22Rv1 (cell line): Measurements from ENCODE around the gene DEGS2.

ENCODE experiments used
- H3K27ac ChIP-seq: fragments of 450-650 bp; 2 replicates; pipeline ENCODE4 v1.5.1; 2017
- ZFX ChIP-seq: fragments of 450-650 bp; IDR thresholded peaks from 2 replicates; pipeline ENCODE4 v1.6.1; 2017; ENCODE audit warnings: antibody characterized with exemption, borderline replicate concordance
- TF ChIP-seq, protein P1 (sequence below): fragments of 450-650 bp; IDR thresholded peaks from 2 replicates; pipeline ENCODE4 v1.5.1; 2017; ENCODE audit warnings: mild to moderate bottlenecking

Gene DEGS2

DNA sequence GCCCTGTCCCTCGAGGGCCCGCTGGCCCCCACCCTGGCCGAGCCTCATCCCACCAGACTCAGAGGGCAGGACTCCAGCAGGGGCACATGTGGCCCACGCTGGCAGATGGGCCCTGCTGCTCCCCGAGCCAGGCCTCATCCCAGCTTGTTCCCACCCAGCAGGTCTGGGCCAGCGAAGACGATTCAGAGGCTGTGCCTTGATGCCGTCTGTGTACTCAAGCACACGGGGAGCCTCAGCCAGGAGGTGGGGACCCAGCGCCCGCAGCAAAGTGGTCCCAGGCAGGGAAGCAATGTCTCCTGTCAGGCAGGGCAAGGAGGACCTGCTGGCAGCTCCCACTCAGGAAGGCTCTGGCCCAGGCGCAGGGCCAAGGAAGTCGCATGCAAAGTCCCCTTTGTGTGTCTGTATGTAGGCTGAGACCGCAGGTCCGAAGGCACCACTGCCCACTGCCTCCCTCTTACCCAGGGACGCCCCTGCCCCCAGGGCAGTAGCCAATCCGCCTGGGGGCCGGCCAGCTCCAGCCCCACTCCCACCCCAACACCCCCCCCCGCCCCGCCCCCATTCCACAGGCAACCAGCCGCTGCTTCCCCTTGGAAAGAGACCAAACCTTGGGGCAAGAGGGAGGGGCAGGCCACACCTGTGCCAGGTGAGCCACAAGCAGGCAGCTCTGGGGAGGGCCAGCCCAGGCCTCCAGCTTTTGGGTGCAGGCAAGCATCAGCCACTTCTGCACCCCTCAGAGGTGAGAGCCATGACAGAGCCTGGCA is 9.4 kb downstream of the DEGS2 start:
- H3K27ac ChIP-seq, result no peak overlapping the region
- no peak for TF ChIP-seq ZFX
- TF ChIP-seq, protein P1, sequence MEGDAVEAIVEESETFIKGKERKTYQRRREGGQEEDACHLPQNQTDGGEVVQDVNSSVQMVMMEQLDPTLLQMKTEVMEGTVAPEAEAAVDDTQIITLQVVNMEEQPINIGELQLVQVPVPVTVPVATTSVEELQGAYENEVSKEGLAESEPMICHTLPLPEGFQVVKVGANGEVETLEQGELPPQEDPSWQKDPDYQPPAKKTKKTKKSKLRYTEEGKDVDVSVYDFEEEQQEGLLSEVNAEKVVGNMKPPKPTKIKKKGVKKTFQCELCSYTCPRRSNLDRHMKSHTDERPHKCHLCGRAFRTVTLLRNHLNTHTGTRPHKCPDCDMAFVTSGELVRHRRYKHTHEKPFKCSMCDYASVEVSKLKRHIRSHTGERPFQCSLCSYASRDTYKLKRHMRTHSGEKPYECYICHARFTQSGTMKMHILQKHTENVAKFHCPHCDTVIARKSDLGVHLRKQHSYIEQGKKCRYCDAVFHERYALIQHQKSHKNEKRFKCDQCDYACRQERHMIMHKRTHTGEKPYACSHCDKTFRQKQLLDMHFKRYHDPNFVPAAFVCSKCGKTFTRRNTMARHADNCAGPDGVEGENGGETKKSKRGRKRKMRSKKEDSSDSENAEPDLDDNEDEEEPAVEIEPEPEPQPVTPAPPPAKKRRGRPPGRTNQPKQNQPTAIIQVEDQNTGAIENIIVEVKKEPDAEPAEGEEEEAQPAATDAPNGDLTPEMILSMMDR, result no peak

- H3K27ac ChIP-seq, result no peak overlapping the region
- no peak for TF ChIP-seq ZFX
- TF ChIP-seq, protein P1, result no peak
Observed at GRCh38 chr14:100148837-100149731, 10.4 kb downstream of the DEGS2 start.

DNA sequence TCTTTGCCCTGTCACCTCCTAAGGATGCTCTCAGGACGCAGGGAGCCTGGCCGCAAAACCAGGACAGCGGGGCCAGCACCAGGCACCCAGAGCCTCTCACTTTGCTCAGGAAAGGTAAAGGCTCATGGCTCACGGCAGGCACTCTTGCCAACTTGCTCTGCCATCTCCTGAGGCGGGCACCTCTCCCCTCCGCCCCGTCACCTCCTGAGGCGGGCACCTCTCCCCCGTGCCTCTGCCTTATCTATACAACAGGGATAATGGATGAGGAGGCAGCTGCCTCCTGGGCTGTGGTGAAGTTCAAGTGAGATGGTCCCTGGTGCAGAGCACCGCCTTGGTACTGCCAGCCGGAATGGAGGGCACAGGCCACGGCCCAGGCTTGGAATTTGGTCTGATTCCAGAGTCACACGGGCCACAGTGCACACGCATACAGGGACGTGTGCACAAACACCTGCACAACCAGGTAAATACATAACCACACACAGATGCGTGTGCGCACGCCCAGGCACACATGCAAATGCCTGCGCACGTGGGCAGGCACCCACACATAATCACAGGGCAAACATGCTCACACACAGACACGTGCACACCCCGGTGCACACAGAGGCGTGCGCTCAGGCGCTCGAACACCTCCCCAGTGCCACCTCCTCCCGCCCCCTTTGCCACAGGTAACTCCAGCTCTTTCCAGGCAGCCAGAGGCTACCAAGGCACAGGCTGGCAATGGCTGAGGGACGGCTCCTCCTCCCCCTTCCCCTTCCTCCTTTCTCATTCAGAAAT is 11.6 kb downstream of the DEGS2 start:
- TF ChIP-seq, protein P1, result no peak
- TF ChIP-seq ZFX, result no peak
- no peak overlapping the region for H3K27ac ChIP-seq

DNA sequence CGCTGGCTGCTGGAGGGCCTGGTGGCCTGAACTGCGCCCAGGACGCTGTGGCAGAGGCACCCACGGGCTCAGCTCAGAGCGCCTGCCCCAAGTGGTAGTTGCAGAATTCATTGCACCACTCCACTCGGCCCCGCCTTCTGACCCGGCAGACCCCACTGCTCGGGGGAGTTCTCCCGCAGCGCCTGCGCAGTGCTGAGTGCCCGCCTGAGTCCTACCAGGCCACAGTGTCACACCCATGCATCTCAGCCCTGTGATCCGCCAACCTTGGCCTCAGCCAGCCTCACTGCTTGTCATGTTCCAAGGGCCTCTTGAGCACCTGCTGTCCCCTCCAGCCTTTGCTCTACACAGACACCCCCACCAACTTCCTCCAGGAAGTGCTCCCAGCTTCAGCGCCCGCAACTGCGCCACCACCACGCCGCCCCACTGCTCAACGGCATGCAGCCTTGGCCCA is 12.2 kb downstream of the DEGS2 start:
- no peak for TF ChIP-seq ZFX
- TF ChIP-seq, protein P1, result no peak
- H3K27ac ChIP-seq, result no peak overlapping the region

DNA sequence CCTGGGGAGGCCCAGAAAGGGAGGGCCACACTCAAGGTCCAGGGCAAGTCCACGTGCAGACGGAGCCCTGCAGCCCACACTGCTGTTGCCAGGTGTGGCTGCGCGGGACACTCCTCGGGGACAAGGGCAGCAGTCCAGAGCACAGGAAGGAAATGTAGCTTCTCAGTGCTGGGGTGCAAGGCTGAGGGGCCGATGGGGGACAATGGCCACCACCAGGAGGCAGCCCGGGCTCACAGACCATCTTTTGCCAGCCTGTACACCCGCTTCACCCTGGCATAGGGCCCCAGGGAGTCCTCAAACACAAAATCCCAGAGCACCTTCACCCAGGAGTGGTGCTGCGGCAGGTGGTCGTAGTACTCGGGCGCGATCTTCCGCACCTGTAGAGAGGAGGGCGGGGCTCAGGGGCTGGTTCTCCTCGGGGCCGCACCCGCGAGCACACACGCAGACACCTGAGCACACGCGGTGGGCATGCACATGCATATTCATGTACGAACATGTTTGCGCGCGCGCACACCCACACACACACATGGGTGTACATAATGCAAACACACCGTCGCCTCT is 12.8 kb downstream of the DEGS2 start:
- H3K27ac ChIP-seq, result no peak overlapping the region
- no peak for TF ChIP-seq ZFX
- TF ChIP-seq, protein P1, result no peak

- TF ChIP-seq ZFX, result no peak
- TF ChIP-seq, protein P1, result no peak
Observed at GRCh38 chr14:100145682-100146464, 13.6 kb downstream of the DEGS2 start.

More at GRCh38 chr14:100145682-100146464, 13.6 kb downstream of the DEGS2 start:
- no peak overlapping the region for H3K27ac ChIP-seq
